SU-DHL-6 (cell line): ENCODE results near the gene PKN1.

Experiments used
- CTCF ChIP-seq: fragments of 200-600 bp; sonication (generic); IDR thresholded peaks from one replicate; pipeline ENCODE4 v1.5.1; 2017; ENCODE audit warnings: antibody characterized with exemption, mild to moderate bottlenecking, low read length, moderate library complexity; ENCODE audit not compliant: insufficient read depth, poor library complexity, severe bottlenecking
- EZH2phosphoT487 ChIP-seq: fragments of 200-600 bp; sonication (generic), shearing (Covaris generic); conservative IDR thresholded peaks from 2 replicates; pipeline ENCODE4 v1.6.1; 2018; ENCODE audit warnings: mild to moderate bottlenecking, antibody characterized with exemption, low read length, moderate library complexity, mixed read lengths

GRCh38 chr19:14516746-14517438 lies 83.8 kb downstream of the PKN1 start:
- TF ChIP-seq CTCF (no peak), EZH2phosphoT487 (no peak)
